Heart right ventricle (tissue), 16 donors: Measurements from ENCODE around the gene C1S. TPM values are rescaled to one million over a fixed set of nuclear protein-coding genes. Genes with fewer than 3 reads are reported as not detected.

Experiments
- ATAC-seq, 8 donors: fragments of 200-7000 bp; cut with Tn5 transposase; one replicate each; pipeline ENCODE4 v1.9.1; 2020; ENCODE audit warnings: mild to moderate bottlenecking in 8 of 8, moderate library complexity in 8 of 8, moderate number of reproducible peaks in 1 of 8
- DNase-seq, 2 donors: peaks; one replicate each; pipeline ENCODE4 v3.0.0-alpha.2; 2020
- H3K27ac ChIP-seq, 10 donors: fragments of 200-600 bp; sonication (generic) in 2 of 10; one replicate each; pipeline versions ENCODE4 v1.5.0 to v1.8.0; 2020 to 2022; ENCODE audit warnings: mild to moderate bottlenecking in 3 of 10
- H3K27me3 ChIP-seq, 7 donors: fragments of 200-600 bp; one replicate each; pipeline ENCODE4 v1.8.0; 2021 to 2022; ENCODE audit warnings: mild to moderate bottlenecking in 2 of 7
- H3K36me3 ChIP-seq, 9 donors: fragments of 200-600 bp; sonication (generic) in 1 of 9; one replicate each; pipeline versions ENCODE4 v1.5.0 to v1.8.0; 2020 to 2022; ENCODE audit warnings: mild to moderate bottlenecking in 2 of 9
- H3K4me1 ChIP-seq, 9 donors: fragments of 200-600 bp; sonication (generic) in 1 of 9; one replicate each; pipeline versions ENCODE4 v1.5.0 to v1.8.0; 2020 to 2022; ENCODE audit warnings: mild to moderate bottlenecking in 4 of 9
- H3K4me3 ChIP-seq, 10 donors: fragments of 200-600 bp; sonication (generic) in 2 of 10; one replicate each; pipeline versions ENCODE4 v1.5.0 to v1.8.0; 2020 to 2022; ENCODE audit warnings: mild to moderate bottlenecking in 7 of 10, moderate library complexity in 2 of 10
- H3K9me3 ChIP-seq, 11 donors: fragments of 200-600 bp in 10 of 11; sonication (generic) in 2 of 11; one replicate each; pipeline versions ENCODE4 v1.5.0 to v1.8.0; 2013 to 2022; ENCODE audit warnings: mild to moderate bottlenecking in 2 of 11, control low read depth in 1 of 11, moderate library complexity in 1 of 11
- CTCF ChIP-seq, 9 donors: fragments of 200-600 bp; sonication (generic) in 2 of 9; IDR thresholded peaks; one replicate each; pipeline versions ENCODE4 v1.5.0 to v1.8.0; 2021 to 2022; ENCODE audit warnings: antibody characterized with exemption in 9 of 9, mild to moderate bottlenecking in 5 of 9, moderate library complexity in 1 of 9
- WGBS, 2 donors: extraction: QIAGEN DNeasy Blood & Tissue Kit; methylation state at CpG; one replicate each; pipeline ENCODE4 v1.1.7; 2013; ENCODE audit warnings: inconsistent platforms in 1 of 2; 5-methylcytosine and 5-hydroxymethylcytosine counted together
- intact Hi-C, 10 donors: fragments of 100-400 bp; cut with DNase I; formaldehyde crosslinking; loops; one replicate each; pipeline versions ENCODE4 v1.11.1 to v1.14.2; 2022
- polyA plus RNA-seq, 2 donors: library from polyadenylated mRNA; stranded (reverse); fragments of 200-250 nt; gene quantifications; one replicate each; pipeline ENCODE4 v1.2.3, GENCODE V29; 2013
- total RNA-seq, 10 donors: library from RNA; stranded (reverse); fragmentation: NEBNext Ultra II Directional in 3 of 10; extraction: Animal tissue kit (Norgen Biotek cat#: 25700) in 3 of 10; gene quantifications; one replicate each; pipeline versions ENCODE4 v1.2.1 to v1.2.4, GENCODE V29; 2021 to 2023
- donor health status: Arrhythmogenic right ventricular cardiomyopathy.
- donor health status: ischemic (EF 13 %, LVEDD 7.1; RV severe dilation, severe dysfunction).
- donor health status: healthy with polysubstance abuse.
- donor health status: DM: no; HTN: yes; CAD: no.
- donor health status: DM: no; HTN: no; CAD: no.
- donor health status: ischemic (EF 25% LVEDD 6.9; RV normal size, moderate dysfunction).
- donor health status: ischemic (EF 25% LVEDD 5.7; RV mildly dilated, moderate dysfunction).
- donor health status: healthy.
- donor health status: DM: yes; HTN: yes; CAD: no.
- donor health status: Ischemic cardiomyopathy.
- donor health status: ischemic (EF 35%, LVEDD 5.7; RV mildly dilated, moderate dysfunction).
- donor health status: nonischemic (EF 11% LVEDD 7.7; RV severe dilation, severe dysfunction).
- donor health status: DM: yes; HTN: yes; CAD: no.
- donor health status: PGD.
- donor health status: ischemic (EF 29% LVEDD 5.4; RV normal size, mild dysfunction).
- donor health status: nonischemic (EF 23%, LVEDD 6.1; RV moderate dilation, normal function).

C1S gene
- total and polyA plus RNA-seq, 12 donors, result 25.1 to 151 (median 53.5) TPM

GRCh38 chr12:7075939-7076338 lies 15.4 kb downstream of the C1S start:
- 70 to 78% methylated on average over 3 of the region's 3 CpGs for WGBS, 2 donors
- ATAC-seq, result peak in 1 of 8 donors; percentile 24
- peaks cover 0 to 9% (median 0%) of the 10 kb centered on the region in 9 donors for H3K36me3 ChIP-seq
- intact Hi-C loops, result no loop called here
- no peak overlapping the region for H3K27ac ChIP-seq
- peaks cover 0 to 13% (median 0%) of the 10 kb centered on the region in 9 donors for H3K4me1 ChIP-seq
- no peaks in the 10 kb centered on the region for H3K9me3 ChIP-seq
- DNase-seq, result no peak
- H3K4me3 ChIP-seq, result no peak overlapping the region
- no peaks in the 10 kb centered on the region for H3K27me3 ChIP-seq
- TF ChIP-seq CTCF (IDR thresholded peaks at IDR 0.05), result no peak

- ATAC-seq (no peak), DNase-seq (no peak)
- Histone ChIP-seq H3K4me1 (peaks cover 0 to 13% (median 0%) of the 10 kb centered on the region in 9 donors), H3K36me3 (peaks cover 0 to 15% (median 0%) of the 10 kb centered on the region in 9 donors), H3K9me3 (no peaks in the 10 kb centered on the region), H3K4me3 (no peak overlapping the region), H3K27me3 (no peaks in the 10 kb centered on the region), H3K27ac (no peak overlapping the region)
- WGBS, 2 donors, result 95 to 98% methylated on average over 4 of the region's 4 CpGs
- no peak for TF ChIP-seq CTCF (IDR thresholded peaks at IDR 0.05)
- intact Hi-C loops, result no loop called here
These were observed 16.0 kb downstream of the C1S start for GRCh38 chr12:7076493-7076892.

GRCh38 chr12:7078163-7078562 lies 17.6 kb downstream of the C1S start:
- H3K9me3 ChIP-seq, result no peaks in the 10 kb centered on the region
- ATAC-seq (no peak), DNase-seq (no peak)
- 78 to 81% methylated on average over 4 of the region's 4 CpGs for WGBS, 2 donors
- intact Hi-C loops, result no loop called here
- no peak for TF ChIP-seq CTCF (IDR thresholded peaks at IDR 0.05)
- H3K27ac ChIP-seq, result no peak overlapping the region
- peaks cover 0 to 13% (median 0%) of the 10 kb centered on the region in 9 donors for H3K4me1 ChIP-seq
- no peaks in the 10 kb centered on the region for H3K27me3 ChIP-seq
- no peak overlapping the region for H3K4me3 ChIP-seq
- peaks cover 0 to 32% (median 0%) of the 10 kb centered on the region in 9 donors for H3K36me3 ChIP-seq

- H3K27ac ChIP-seq, result peak overlapping the region in 4 of 10 donors; percentile 23 to 45 (median 35)
- ATAC-seq (peak in 3 of 8 donors; percentile 20 to 63 (median 59)), DNase-seq (no peak)
- H3K27me3 ChIP-seq, result no peaks in the 10 kb centered on the region
- intact Hi-C loops, result no loop called here
- H3K4me3 ChIP-seq, result no peak overlapping the region
- peaks cover 0 to 37% (median 0%) of the 10 kb centered on the region in 9 donors for H3K36me3 ChIP-seq
- TF ChIP-seq CTCF (IDR thresholded peaks at IDR 0.05), result no peak
- H3K4me1 ChIP-seq, result peaks cover 0 to 10% (median 0%) of the 10 kb centered on the region in 9 donors
- H3K9me3 ChIP-seq, result no peaks in the 10 kb centered on the region
These were observed 19.3 kb downstream of the C1S start for GRCh38 chr12:7079826-7080125.
